ENCODE data around the gene MRPL54. TPM values are rescaled to one million over a fixed set of nuclear protein-coding genes. Genes with fewer than 3 reads are reported as not detected.

MRPL54 gene
- total RNA-seq, 2 donors from 2014 or later: 38.1 to 38.9 TPM

DNA sequence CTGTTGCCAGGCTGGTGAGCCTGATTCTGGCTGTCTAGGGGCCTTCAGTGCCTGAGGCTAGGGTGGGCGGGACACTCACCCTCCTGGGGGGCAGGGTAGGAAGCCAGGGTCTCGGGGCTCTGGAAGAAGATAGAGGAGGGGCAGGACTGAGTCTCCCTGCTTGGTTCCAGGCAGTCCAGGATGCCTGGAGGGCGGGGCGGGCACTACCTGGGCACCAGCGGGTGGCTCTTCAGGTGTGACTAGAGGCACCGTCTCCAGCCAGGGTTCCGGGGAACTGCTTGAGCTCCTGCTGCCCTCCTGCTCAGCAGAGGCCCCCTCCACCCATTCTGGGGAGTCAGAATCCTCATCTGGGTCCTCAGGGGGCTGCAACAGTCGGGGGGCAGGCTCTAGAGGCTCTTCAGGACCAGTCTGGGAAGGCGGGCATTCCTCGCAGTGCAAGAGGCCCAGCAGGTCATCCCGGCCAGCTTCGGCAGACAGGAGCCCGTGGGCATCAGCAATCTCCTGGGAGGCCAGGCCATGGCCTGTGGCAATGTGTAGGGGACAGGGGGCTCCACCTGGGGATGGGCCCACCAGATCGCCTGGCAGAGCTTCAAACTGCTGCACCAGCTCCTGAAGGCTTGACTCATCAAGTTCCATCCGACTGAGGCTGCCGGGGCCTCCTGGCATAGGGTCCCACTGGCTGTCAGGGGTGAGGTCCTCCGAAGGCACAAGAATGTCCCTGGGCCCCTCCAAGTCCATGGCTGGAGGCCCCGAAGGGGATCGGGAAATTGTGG, 2.8 kb upstream of the MRPL54 start:
- no peaks in the 10 kb centered on the region for H3K27me3 ChIP-seq (ENCODE audit: control insufficient read depth, insufficient read depth, low read length, poor library complexity, severe bottlenecking)
- no peaks in the 10 kb centered on the region for H3K9me3 Mint-ChIP-seq
- no peak overlapping the region for H3K9ac ChIP-seq (ENCODE audit: extremely low read depth, low read length, poor library complexity, severe bottlenecking)
- H3K27ac ChIP-seq (ENCODE audit: low read depth, low read length): no peak overlapping the region
- H3K27me3 Mint-ChIP-seq (ENCODE audit: insufficient read depth): no peaks in the 10 kb centered on the region
- no peak for TF ChIP-seq CTCF (conservative IDR thresholded peaks at IDR 0.05)
- H3K36me3 ChIP-seq (ENCODE audit: control insufficient read depth, insufficient read depth, low read length): peaks cover 5% of the 10 kb centered on the region
- no peak for DNase-seq
- no peak overlapping the region for H3K4me3 ChIP-seq (ENCODE audit: low read length)
- no peak overlapping the region for H3K27ac Mint-ChIP-seq
- no peaks in the 10 kb centered on the region for H3K4me1 ChIP-seq (ENCODE audit: control insufficient read depth, insufficient read depth, low read length)
- peak overlapping the region; percentile 93 for H3K4me3 Mint-ChIP-seq
- WGBS, 2 experiments (ENCODE audit: insufficient coverage in 1 of 2, insufficient read length in 1 of 2): 94 to 96% methylated on average over 5 to 19 of the region's 19 CpGs
- H3K9me3 ChIP-seq (ENCODE audit: control insufficient read depth, low read length): no peaks in the 10 kb centered on the region
- peaks cover 21% of the 10 kb centered on the region for H3K36me3 Mint-ChIP-seq (ENCODE audit: low read depth)
- no peaks in the 10 kb centered on the region for H3K4me1 Mint-ChIP-seq

- Histone ChIP-seq H3K27ac (ENCODE audit: low read depth, low read length) (no peak overlapping the region), H3K4me1 (ENCODE audit: control insufficient read depth, insufficient read depth, low read length) (no peaks in the 10 kb centered on the region), H3K36me3 (ENCODE audit: control insufficient read depth, insufficient read depth, low read length) (peaks cover 5% of the 10 kb centered on the region), H3K27me3 (ENCODE audit: control insufficient read depth, insufficient read depth, low read length, poor library complexity, severe bottlenecking) (no peaks in the 10 kb centered on the region), H3K9me3 (ENCODE audit: control insufficient read depth, low read length) (no peaks in the 10 kb centered on the region), H3K9ac (ENCODE audit: extremely low read depth, low read length, poor library complexity, severe bottlenecking) (peak overlapping the region; percentile 84), H3K4me3 (ENCODE audit: low read length) (peak overlapping the region; percentile 94)
- no peak for TF ChIP-seq CTCF (conservative IDR thresholded peaks at IDR 0.05)
- Mint-ChIP-seq H3K4me1 (no peaks in the 10 kb centered on the region), H3K9me3 (no peaks in the 10 kb centered on the region), H3K36me3 (ENCODE audit: low read depth) (peaks cover 15% of the 10 kb centered on the region), H3K4me3 (peak overlapping the region; percentile 93), H3K27ac (peak overlapping the region; percentile 91), H3K27me3 (ENCODE audit: insufficient read depth) (no peaks in the 10 kb centered on the region)
- no peak for DNase-seq
- WGBS, 2 experiments (ENCODE audit: insufficient coverage in 1 of 2, insufficient read length in 1 of 2): 50 to 55% methylated on average over 4 to 7 of the region's 7 CpGs
These were observed 1.6 kb upstream of the MRPL54 start for GRCh38 chr19:3760871-3761361.

DNA sequence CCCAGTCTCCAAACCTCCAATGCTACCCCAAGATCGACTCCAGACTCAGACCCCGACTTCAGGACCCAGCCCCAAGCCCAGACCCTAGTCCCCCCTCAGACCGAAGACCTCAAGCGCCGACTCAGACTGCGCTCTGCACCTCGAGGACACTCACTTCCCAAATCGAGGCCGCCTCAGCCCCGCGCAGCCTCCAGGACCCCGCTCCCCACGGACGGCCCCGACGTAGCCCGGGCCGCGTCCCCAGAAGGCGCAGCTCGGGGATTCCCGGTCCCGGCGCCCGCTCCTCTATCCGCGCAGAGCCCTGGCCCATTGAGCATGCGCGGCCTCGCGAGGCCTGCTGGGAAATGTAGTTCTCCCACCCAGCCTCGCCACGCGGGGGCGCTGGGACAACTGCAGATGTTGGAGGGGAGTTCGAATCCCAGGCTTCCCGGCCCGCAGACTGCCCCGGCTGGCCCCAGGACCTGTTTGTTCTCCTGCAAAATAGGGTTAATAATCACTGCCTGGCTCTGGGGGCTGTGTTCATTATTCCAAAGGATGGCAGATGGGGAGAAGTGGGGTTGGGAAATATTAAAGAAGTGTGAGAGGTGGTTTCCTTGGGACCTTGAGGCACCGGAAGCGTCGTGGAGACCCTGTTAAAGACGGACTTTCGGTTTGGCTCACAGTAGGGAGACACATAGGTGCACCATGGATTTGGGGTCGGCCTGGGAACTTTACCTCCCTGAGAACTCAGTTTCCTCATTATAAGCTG, 926 bp upstream of the MRPL54 start, which contains the start of gene APBA3:
TSS of gene APBA3 (minus strand) at position 311 of the 748 bp plus-strand sequence. CDS start 1,428 bp downstream, outside the sequence.
- Histone ChIP-seq H3K27ac (ENCODE audit: low read depth, low read length) (peak within 1 kb of the TSS; percentile 96), H3K9ac (ENCODE audit: extremely low read depth, low read length, poor library complexity, severe bottlenecking) (peak within 1 kb of the TSS; percentile 90), H3K9me3 (ENCODE audit: control insufficient read depth, low read length) (no peaks in the 10 kb centered on the region), H3K27me3 (ENCODE audit: control insufficient read depth, insufficient read depth, low read length, poor library complexity, severe bottlenecking) (no peaks in the 10 kb centered on the region), H3K4me3 (ENCODE audit: low read length) (peak within 1 kb of the TSS; percentile 94), H3K4me1 (ENCODE audit: control insufficient read depth, insufficient read depth, low read length) (no peaks in the 10 kb centered on the region), H3K36me3 (ENCODE audit: control insufficient read depth, insufficient read depth, low read length) (peaks cover 5% of the 10 kb centered on the region)
- Mint-ChIP-seq H3K4me3 (peak within 1 kb of the TSS; percentile 93), H3K27me3 (ENCODE audit: insufficient read depth) (no peaks in the 10 kb centered on the region), H3K4me1 (no peaks in the 10 kb centered on the region), H3K36me3 (ENCODE audit: low read depth) (peaks cover 17% of the 10 kb centered on the region), H3K9me3 (no peaks in the 10 kb centered on the region), H3K27ac (peak within 1 kb of the TSS; percentile 99)
- WGBS, 2 experiments (ENCODE audit: insufficient coverage in 1 of 2, insufficient read length in 1 of 2): 8 to 23% methylated on average over 8 to 45 of the region's 45 CpGs
- peak; percentile 76 for TF ChIP-seq CTCF (conservative IDR thresholded peaks at IDR 0.05)
- DNase-seq: peak; percentile 98

Measured in endodermal cell (in vitro differentiated cells).